GM19193 (cell line): ENCODE data around the gene NR2F1.

Experiments
- POLR2A ChIP-seq: IDR thresholded peaks from 4 replicates; pipeline ENCODE4 v1.6.1; 2011; ENCODE audit not compliant: insufficient read depth, insufficient read length; ENCODE audit errors: extremely low read depth

The NR2F1 gene

GRCh38 chr5:93622240-93622885 is 39.3 kb downstream of the NR2F1 start:
- no peak for TF ChIP-seq POLR2A

GRCh38 chr5:93623153-93623552 is 40.1 kb downstream of the NR2F1 start:
- TF ChIP-seq POLR2A = no peak

- no peak for TF ChIP-seq POLR2A
Measured at GRCh38 chr5:93626801-93627200, 43.8 kb downstream of the NR2F1 start.

GRCh38 chr5:93632327-93632726 is 49.3 kb downstream of the NR2F1 start:
- no peak for TF ChIP-seq POLR2A

- TF ChIP-seq POLR2A = no peak
Measured at GRCh38 chr5:93635991-93636390, 53.0 kb downstream of the NR2F1 start.

- no peak for TF ChIP-seq POLR2A
Measured at GRCh38 chr5:93636837-93637236, 53.8 kb downstream of the NR2F1 start.

- no peak for TF ChIP-seq POLR2A
Measured at GRCh38 chr5:93637697-93638096, 54.7 kb downstream of the NR2F1 start.

GRCh38 chr5:93642526-93642925 is 59.5 kb downstream of the NR2F1 start:
- TF ChIP-seq POLR2A = no peak
